CD14-positive monocyte (primary cell): Measurements from ENCODE around the gene CRYBG1. TPM values are rescaled to one million over a fixed set of nuclear protein-coding genes. Genes with fewer than 3 reads are reported as not detected.

Source experiments
- DNase-seq, 3 donors: peaks; one replicate each; pipeline ENCODE4 v3.0.0-alpha.2; 2011 to 2022
- H2AFZ ChIP-seq: 2 replicates; pipeline ENCODE4 v1.6.0; 2012; ENCODE audit warnings: mild to moderate bottlenecking, low read depth, low read length, inconsistent platforms; ENCODE audit not compliant: insufficient read depth, poor library complexity, severe bottlenecking
- H3K27ac ChIP-seq, 2 donors: 1 replicate in 1 of 2; 2 replicates in 1 of 2; pipeline ENCODE4 v1.5.1; 2012 to 2013; ENCODE audit warnings: low read length in 2 of 2, control low read depth in 1 of 2, inconsistent platforms in 1 of 2, low read depth in 1 of 2, mild to moderate bottlenecking in 1 of 2
- H3K27me3 ChIP-seq, 2 donors: one replicate each; pipeline versions ENCODE4 v1.6.0 to v1.6.1; 2011 to 2013; ENCODE audit warnings: low read length in 2 of 2; ENCODE audit not compliant: control insufficient read depth in 2 of 2, insufficient read depth in 2 of 2
- H3K36me3 ChIP-seq, 2 donors: replicated peaks in 1 of 2; 1 replicate in 1 of 2; 2 replicates in 1 of 2; pipeline versions ENCODE4 v1.5.1 to v1.6.1; 2012 to 2013; ENCODE audit warnings: low read length in 2 of 2, control low read depth in 1 of 2, inconsistent platforms in 1 of 2, mild to moderate bottlenecking in 1 of 2; ENCODE audit not compliant: insufficient read depth in 2 of 2, control insufficient read depth in 1 of 2
- H3K4me1 ChIP-seq, 2 donors: 1 replicate in 1 of 2; 2 replicates in 1 of 2; pipeline versions ENCODE4 v1.5.1 to v1.6.1; 2012 to 2013; ENCODE audit warnings: low read length in 2 of 2, control low read depth in 1 of 2, inconsistent platforms in 1 of 2, mild to moderate bottlenecking in 1 of 2, moderate library complexity in 1 of 2; ENCODE audit not compliant: insufficient read depth in 2 of 2, control insufficient read depth in 1 of 2
- H3K4me2 ChIP-seq: replicated peaks from 2 replicates; pipeline ENCODE3; 2012; ENCODE audit warnings: low read length, moderate library complexity, mild to moderate bottlenecking; ENCODE audit not compliant: poor library complexity, severe bottlenecking; ENCODE audit errors: extremely low read depth
- H3K4me3 ChIP-seq, 3 experiments: fragments of 200-600 bp in 1 of 3; sonication (generic) in 1 of 3; replicated peaks in 1 of 3; 1 replicate in 2 of 3; 2 replicates in 1 of 3; pipeline ENCODE4 v1.5.1; 2011 to 2013; ENCODE audit warnings: low read length in 3 of 3, mild to moderate bottlenecking in 3 of 3, control low read depth in 2 of 3, low read depth in 2 of 3, inconsistent platforms in 1 of 3, moderate library complexity in 1 of 3
- H3K79me2 ChIP-seq: 2 replicates; pipeline ENCODE4 v1.6.0; 2012; ENCODE audit warnings: mild to moderate bottlenecking, control low read depth, inconsistent platforms, low read length, moderate library complexity; ENCODE audit not compliant: insufficient read depth
- H3K9ac ChIP-seq: 2 replicates; pipeline ENCODE4 v1.6.0; 2017; ENCODE audit warnings: low read length, mild to moderate bottlenecking; ENCODE audit not compliant: insufficient read depth, poor library complexity, severe bottlenecking
- H3K9me3 ChIP-seq, 2 donors: replicated peaks in 1 of 2; 1 replicate in 1 of 2; 2 replicates in 1 of 2; pipeline versions ENCODE4 v1.5.1 to v1.6.1; 2012 to 2013; ENCODE audit warnings: low read length in 2 of 2, control low read depth in 1 of 2; ENCODE audit not compliant: control insufficient read depth in 1 of 2, insufficient read depth in 1 of 2
- H4K20me1 ChIP-seq: 2 replicates; pipeline ENCODE4 v1.6.0; 2012; ENCODE audit warnings: mild to moderate bottlenecking, low read length, control low read depth, moderate library complexity; ENCODE audit not compliant: insufficient read depth
- H3K27ac Mint-ChIP-seq, 7 donors: one replicate each; pipeline ENCODE4 v1.8.0; 2020; ENCODE audit warnings: mild to moderate bottlenecking in 7 of 7, mixed read lengths in 7 of 7, moderate library complexity in 6 of 7, inconsistent platforms in 2 of 7
- H3K27me3 Mint-ChIP-seq, 3 donors: one replicate each; pipeline ENCODE4 v1.8.0; 2021 to 2022; ENCODE audit warnings: low read depth in 3 of 3, mild to moderate bottlenecking in 3 of 3, mixed read lengths in 3 of 3, moderate library complexity in 3 of 3, inconsistent platforms in 1 of 3
- H3K36me3 Mint-ChIP-seq, 2 donors: one replicate each; pipeline ENCODE4 v1.8.0; 2020; ENCODE audit warnings: mixed read lengths in 2 of 2, inconsistent platforms in 1 of 2, mild to moderate bottlenecking in 1 of 2
- H3K4me1 Mint-ChIP-seq: one replicate; pipeline ENCODE4 v1.8.0; 2020; ENCODE audit warnings: mild to moderate bottlenecking, mixed read lengths
- H3K4me3 Mint-ChIP-seq, 2 donors: one replicate each; pipeline ENCODE4 v1.8.0; 2020; ENCODE audit warnings: mild to moderate bottlenecking in 2 of 2, mixed read lengths in 2 of 2, moderate library complexity in 1 of 2
- H3K9me3 Mint-ChIP-seq, 7 donors: one replicate each; pipeline ENCODE4 v1.8.0; 2020 to 2022; ENCODE audit warnings: mixed read lengths in 7 of 7, mild to moderate bottlenecking in 6 of 7, moderate library complexity in 6 of 7, inconsistent platforms in 2 of 7
- WGBS: methylation state at CpG from one replicate; pipeline ENCODE4 v1.1.5; 2013; ENCODE audit warnings: missing lambda C conversion rate; ENCODE audit not compliant: insufficient coverage; 5-methylcytosine and 5-hydroxymethylcytosine counted together
- intact Hi-C, 2 donors: fragments of 100-400 bp; cut with micrococcal nuclease; formaldehyde crosslinking; loops; one replicate each; pipeline versions ENCODE4 v1.15.0 to v1.15.1; 2023
- polyA plus RNA-seq, 3 donors: library from polyadenylated mRNA; depleted of rRNA in 1 of 3; unstranded in 2 of 3; stranded (reverse) in 1 of 3; fragments of 300-500 nt in 2 of 3; fragments of >200 nt in 1 of 3; fragmentation: Illumina TruSeq in 2 of 3; gene quantifications; 1 replicate in 2 of 3; 2 replicates in 1 of 3; pipeline ENCODE4 v1.2.3, GENCODE V29; 2012 to 2021
- TF ChIP-seq, protein P1 (sequence below): fragments of 200-600 bp; IDR thresholded peaks from one replicate; pipeline ENCODE4 v1.8.0; 2022; ENCODE audit warnings: antibody characterized with exemption, mild to moderate bottlenecking

CRYBG1 gene
- polyA plus RNA-seq, 3 donors, result 7.9 to 11.9 (median 11.1) TPM

- DNase-seq, result no peak
- H3K4me3 Mint-ChIP-seq, result no peak overlapping the region
- Histone ChIP-seq H3K4me2 (no peak overlapping the region), H3K9me3 (no peaks in the 10 kb centered on the region), H3K4me1 (no peaks in the 10 kb centered on the region), H3K9ac (no peak overlapping the region), H3K4me3 (no peak overlapping the region), H2AFZ (no peak overlapping the region), H3K27ac (no peak overlapping the region), H4K20me1 (no peaks in the 10 kb centered on the region), H3K27me3 (no peaks in the 10 kb centered on the region), H3K36me3 (no peaks in the 10 kb centered on the region), H3K79me2 (no peaks in the 10 kb centered on the region)
- no peaks in the 10 kb centered on the region for H3K36me3 Mint-ChIP-seq
- H3K4me1 Mint-ChIP-seq, result peaks cover 7% of the 10 kb centered on the region
- peaks cover 0 to 1% (median 0%) of the 10 kb centered on the region in 3 donors for H3K27me3 Mint-ChIP-seq
- WGBS, result 80% methylated on average over 1 of the region's 4 CpGs
- intact Hi-C loops, result no loop called here
- H3K9me3 Mint-ChIP-seq, result no peaks in the 10 kb centered on the region
- H3K27ac Mint-ChIP-seq, result no peak overlapping the region
- TF ChIP-seq, protein P1, sequence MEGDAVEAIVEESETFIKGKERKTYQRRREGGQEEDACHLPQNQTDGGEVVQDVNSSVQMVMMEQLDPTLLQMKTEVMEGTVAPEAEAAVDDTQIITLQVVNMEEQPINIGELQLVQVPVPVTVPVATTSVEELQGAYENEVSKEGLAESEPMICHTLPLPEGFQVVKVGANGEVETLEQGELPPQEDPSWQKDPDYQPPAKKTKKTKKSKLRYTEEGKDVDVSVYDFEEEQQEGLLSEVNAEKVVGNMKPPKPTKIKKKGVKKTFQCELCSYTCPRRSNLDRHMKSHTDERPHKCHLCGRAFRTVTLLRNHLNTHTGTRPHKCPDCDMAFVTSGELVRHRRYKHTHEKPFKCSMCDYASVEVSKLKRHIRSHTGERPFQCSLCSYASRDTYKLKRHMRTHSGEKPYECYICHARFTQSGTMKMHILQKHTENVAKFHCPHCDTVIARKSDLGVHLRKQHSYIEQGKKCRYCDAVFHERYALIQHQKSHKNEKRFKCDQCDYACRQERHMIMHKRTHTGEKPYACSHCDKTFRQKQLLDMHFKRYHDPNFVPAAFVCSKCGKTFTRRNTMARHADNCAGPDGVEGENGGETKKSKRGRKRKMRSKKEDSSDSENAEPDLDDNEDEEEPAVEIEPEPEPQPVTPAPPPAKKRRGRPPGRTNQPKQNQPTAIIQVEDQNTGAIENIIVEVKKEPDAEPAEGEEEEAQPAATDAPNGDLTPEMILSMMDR, result no peak
These were observed 109.4 kb downstream of the CRYBG1 start for GRCh38 chr6:106469882-106470281.

- Histone ChIP-seq H3K27me3 (no peaks in the 10 kb centered on the region), H3K9ac (no peak overlapping the region), H3K36me3 (no peaks in the 10 kb centered on the region), H3K79me2 (no peaks in the 10 kb centered on the region), H4K20me1 (no peaks in the 10 kb centered on the region), H2AFZ (no peak overlapping the region), H3K4me2 (no peak overlapping the region), H3K4me1 (no peaks in the 10 kb centered on the region), H3K4me3 (no peak overlapping the region), H3K9me3 (no peaks in the 10 kb centered on the region), H3K27ac (no peak overlapping the region)
- no peak for DNase-seq
- no CpG with 5 or more reads among the region's 5 CpGs for WGBS
- intact Hi-C loops, result no loop called here
- TF ChIP-seq, protein P1, result no peak
- Mint-ChIP-seq H3K4me1 (peaks cover 4% of the 10 kb centered on the region), H3K9me3 (no peaks in the 10 kb centered on the region), H3K36me3 (no peaks in the 10 kb centered on the region), H3K4me3 (no peak overlapping the region), H3K27ac (no peak overlapping the region), H3K27me3 (peaks cover 0 to 1% (median 0%) of the 10 kb centered on the region in 3 donors)
These were observed 109.8 kb downstream of the CRYBG1 start for GRCh38 chr6:106470316-106470715.
